Measurements from ENCODE around the gene HTR3B.

GRCh38 chr11:113956986-113957385 is 52.4 kb downstream of the HTR3B start:
- TF ChIP-seq CTCF (conservative IDR thresholded peaks at IDR 0.05; ENCODE audit: low read depth, low read length) = no peak
- TF ChIP-seq ELK1 (IDR thresholded peaks at IDR 0.05; ENCODE audit: borderline replicate concordance, low read depth, low read length) = no peak
- no peak for TF ChIP-seq CEBPB (IDR thresholded peaks at IDR 0.05; ENCODE audit: low read depth, low read length)
- TF ChIP-seq SMC3 (IDR thresholded peaks at IDR 0.05; ENCODE audit: low read depth, low read length) = no peak
